Hematopoietic multipotent progenitor cell treated with erythropoietin and hydrocortisone succinate and interleukin-3 and kit ligand, for 17 days (in vitro differentiated cells): ENCODE results near the gene SOD3.

Experiments
- DNase-seq: peaks from one replicate; pipeline ENCODE4 v3.0.0-alpha.2; 2015; ENCODE audit warnings: low spot score

Gene SOD3

GRCh38 chr4:24845132-24845531 lies 49.8 kb downstream of the SOD3 start:
- no peak for DNase-seq

- DNase-seq = no peak
These were observed 50.5 kb downstream of the SOD3 start for GRCh38 chr4:24845902-24846301.

GRCh38 chr4:24846716-24847115 lies 51.3 kb downstream of the SOD3 start:
- DNase-seq = no peak

GRCh38 chr4:24849351-24849750 lies 54.0 kb downstream of the SOD3 start:
- no peak for DNase-seq

DNA sequence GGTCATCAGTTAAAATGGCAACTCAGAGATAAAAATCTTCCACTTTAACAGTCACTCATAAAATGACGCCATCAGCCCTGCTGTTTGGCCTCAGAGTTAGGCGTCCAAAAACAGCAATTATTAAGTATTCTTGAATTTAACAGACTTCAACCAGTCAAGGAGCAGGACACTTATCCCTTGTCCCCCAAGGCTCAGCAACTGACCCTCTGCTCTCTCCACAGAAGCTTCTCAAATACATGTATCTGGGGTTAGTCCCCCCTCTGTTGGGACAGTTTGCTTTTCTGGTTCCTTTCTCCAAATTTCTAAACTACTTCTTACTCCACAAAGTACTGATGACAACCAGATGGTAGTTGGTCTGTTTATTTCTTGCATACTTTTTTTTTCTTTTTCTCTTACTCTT lies 54.4 kb downstream of the SOD3 start:
- DNase-seq = no peak
